Subcutaneous preadipocyte (primary cell): ENCODE data around the gene CXXC5. TPM values are rescaled to one million over a fixed set of nuclear protein-coding genes. Genes with fewer than 3 reads are reported as not detected.

Experiments
- small RNA-seq: library from RNA; depleted of rRNA; stranded (forward); fragments of <200 nt; gene quantifications from one replicate; pipeline ENCODE3, GENCODE V24; 2012
- total RNA-seq: library from RNA; depleted of rRNA; stranded (reverse); fragments of >200 nt; gene quantifications from 2 replicates; pipeline ENCODE4 v1.2.3, GENCODE V29; 2012

Gene CXXC5
- 98.5 and 111 TPM in 2 replicates for total RNA-seq

GRCh38 chr5:139648205-139649081 lies at the start of gene CXXC5:
TSS of gene CXXC5 (plus strand) at chr5:139648349. CDS start at chr5:139680524, 32,175 bp downstream.

Small RNA genes lying within 50 kb of the gene (small RNA-seq; reads per million reads assigned to genes)
- not detected for gene RNU6-236P

Other genes with a start within 250 kb of the CXXC5 start
- 4.5 and 6.2 TPM in 2 replicates for gene SPATA24, start 244.3 kb upstream of the CXXC5 start, total RNA-seq
- 5.5 and 6.2 TPM in 2 replicates for gene DNAJC18, start 208.8 kb upstream of the CXXC5 start, total RNA-seq
- gene ECSCR, start 185.6 kb upstream of the CXXC5 start, total RNA-seq, result 0.37 TPM in 1 of 2 replicates, not detected in the other
- gene SMIM33, start 177.3 kb upstream of the CXXC5 start, total RNA-seq, result not detected in 2 replicates
- gene STING1, start 165.6 kb upstream of the CXXC5 start, total RNA-seq, result 18.7 and 23.9 TPM in 2 replicates
- 44.6 and 50.7 TPM in 2 replicates for gene UBE2D2, start 87.0 kb upstream of the CXXC5 start, total RNA-seq
- under 0.01 TPM in 2 replicates for gene PSD2, start 147.5 kb downstream of the CXXC5 start, total RNA-seq